ENCODE data around the gene CARMIL1. TPM values are rescaled to one million over a fixed set of nuclear protein-coding genes. Genes with fewer than 3 reads are reported as not detected.

CARMIL1 gene
- total RNA-seq, 4 donors from 2014 or later = 11.8 to 23.2 (median 17.1) TPM

- Histone ChIP-seq H3K27ac (no peak overlapping the region), H3K4me3 (no peak overlapping the region), H3K36me3 (no peaks in the 10 kb centered on the region), H3K9me3 (no peaks in the 10 kb centered on the region), H3K27me3 (no peaks in the 10 kb centered on the region), H3K4me1 (no peaks in the 10 kb centered on the region)
- intact Hi-C loops (cut with DNase I; ENCODE audit: low total_unique reads) = no loop called here
- DNase-seq = no peak
- TF ChIP-seq, protein P1, sequence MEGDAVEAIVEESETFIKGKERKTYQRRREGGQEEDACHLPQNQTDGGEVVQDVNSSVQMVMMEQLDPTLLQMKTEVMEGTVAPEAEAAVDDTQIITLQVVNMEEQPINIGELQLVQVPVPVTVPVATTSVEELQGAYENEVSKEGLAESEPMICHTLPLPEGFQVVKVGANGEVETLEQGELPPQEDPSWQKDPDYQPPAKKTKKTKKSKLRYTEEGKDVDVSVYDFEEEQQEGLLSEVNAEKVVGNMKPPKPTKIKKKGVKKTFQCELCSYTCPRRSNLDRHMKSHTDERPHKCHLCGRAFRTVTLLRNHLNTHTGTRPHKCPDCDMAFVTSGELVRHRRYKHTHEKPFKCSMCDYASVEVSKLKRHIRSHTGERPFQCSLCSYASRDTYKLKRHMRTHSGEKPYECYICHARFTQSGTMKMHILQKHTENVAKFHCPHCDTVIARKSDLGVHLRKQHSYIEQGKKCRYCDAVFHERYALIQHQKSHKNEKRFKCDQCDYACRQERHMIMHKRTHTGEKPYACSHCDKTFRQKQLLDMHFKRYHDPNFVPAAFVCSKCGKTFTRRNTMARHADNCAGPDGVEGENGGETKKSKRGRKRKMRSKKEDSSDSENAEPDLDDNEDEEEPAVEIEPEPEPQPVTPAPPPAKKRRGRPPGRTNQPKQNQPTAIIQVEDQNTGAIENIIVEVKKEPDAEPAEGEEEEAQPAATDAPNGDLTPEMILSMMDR (IDR thresholded peaks at IDR 0.05) = no peak
- no peak for TF ChIP-seq POLR2A (IDR thresholded peaks at IDR 0.05)
Measured at GRCh38 chr6:25343984-25344383, 64.8 kb downstream of the CARMIL1 start.

- Histone ChIP-seq H3K9me3 (no peaks in the 10 kb centered on the region), H3K4me1 (no peaks in the 10 kb centered on the region), H3K4me3 (no peak overlapping the region), H3K27me3 (no peaks in the 10 kb centered on the region), H3K36me3 (no peaks in the 10 kb centered on the region), H3K27ac (no peak overlapping the region)
- intact Hi-C loops (cut with DNase I; ENCODE audit: low total_unique reads) = no loop called here
- DNase-seq = no peak
- TF ChIP-seq, protein P1 (IDR thresholded peaks at IDR 0.05) = no peak
- TF ChIP-seq POLR2A (IDR thresholded peaks at IDR 0.05) = no peak
Measured at GRCh38 chr6:25344827-25345226, 65.7 kb downstream of the CARMIL1 start.

DNA sequence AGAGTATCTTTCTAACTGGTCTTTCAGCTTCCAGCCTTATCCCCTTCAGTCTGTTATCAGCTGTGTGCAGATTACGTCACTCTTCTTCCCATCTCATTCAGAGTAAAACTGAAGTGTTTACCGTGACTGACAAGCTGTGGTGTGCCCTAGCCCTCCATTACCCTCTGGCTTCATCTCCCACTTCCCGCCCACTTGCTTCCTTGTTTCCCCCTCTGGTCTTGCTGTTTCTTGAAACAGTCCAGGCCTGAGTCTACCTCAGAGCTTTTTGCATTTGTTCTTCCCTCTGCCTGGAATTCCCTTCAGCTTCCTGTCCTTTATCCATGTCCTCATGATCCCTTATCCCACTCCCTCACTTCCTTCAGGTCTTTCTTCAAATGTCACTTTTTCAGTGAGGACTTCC, 66.9 kb downstream of the CARMIL1 start:
- intact Hi-C loops (cut with DNase I; ENCODE audit: low total_unique reads) = no loop called here
- no peak for TF ChIP-seq POLR2A (IDR thresholded peaks at IDR 0.05)
- TF ChIP-seq, protein P1 (IDR thresholded peaks at IDR 0.05) = no peak
- Histone ChIP-seq H3K4me1 (no peaks in the 10 kb centered on the region), H3K36me3 (no peaks in the 10 kb centered on the region), H3K9me3 (no peaks in the 10 kb centered on the region), H3K27ac (no peak overlapping the region), H3K27me3 (no peaks in the 10 kb centered on the region), H3K4me3 (no peak overlapping the region)
- DNase-seq = no peak

DNA sequence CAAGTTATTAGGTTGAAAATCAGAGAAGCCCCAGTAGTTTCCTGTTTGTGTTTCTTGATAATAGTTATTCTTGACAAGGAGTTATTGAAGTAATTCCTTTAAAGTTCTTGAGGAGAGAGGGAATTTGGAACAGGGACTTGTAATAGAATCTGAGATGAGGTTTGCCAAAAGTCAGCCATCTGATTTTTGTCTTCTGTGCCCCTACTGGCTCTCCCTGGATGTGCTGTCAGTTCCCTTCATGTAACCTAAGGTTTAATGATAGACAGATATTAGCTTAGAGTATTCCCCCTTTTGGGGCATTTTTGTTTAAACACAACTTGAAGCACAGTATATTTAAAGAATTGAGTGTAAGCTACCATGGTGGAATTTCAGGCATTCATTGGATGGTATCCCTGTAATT, 71.4 kb downstream of the CARMIL1 start:
- no peak overlapping the region for H3K4me3 ChIP-seq

DNA sequence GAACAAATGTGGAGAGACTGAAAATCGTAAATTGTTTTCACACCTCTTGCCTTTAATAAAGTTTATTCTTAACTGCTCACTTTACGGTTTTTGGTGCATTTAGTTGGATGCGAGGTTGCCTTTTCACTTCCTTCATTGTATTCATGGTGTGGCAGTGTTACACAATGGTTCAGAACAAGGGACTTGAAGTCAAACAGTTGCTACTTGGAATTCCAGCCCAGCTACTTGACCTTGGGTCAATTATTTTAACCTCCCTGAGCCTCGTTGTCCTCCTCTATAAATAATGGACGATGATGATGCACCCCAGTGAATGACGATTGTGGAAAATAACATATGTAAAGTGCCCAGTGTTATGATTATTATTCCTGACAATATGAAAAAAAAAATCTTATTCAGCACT, 72.3 kb downstream of the CARMIL1 start:
- intact Hi-C loops (cut with DNase I; ENCODE audit: low total_unique reads) = no loop called here
- TF ChIP-seq, protein P1 (IDR thresholded peaks at IDR 0.05) = no peak
- no peak for TF ChIP-seq POLR2A (IDR thresholded peaks at IDR 0.05)
- no peaks in the 10 kb centered on the region for H3K27me3 ChIP-seq
- no peaks in the 10 kb centered on the region for H3K36me3 ChIP-seq
- H3K4me3 ChIP-seq = no peak overlapping the region
- no peak for DNase-seq
- no peak overlapping the region for H3K27ac ChIP-seq
- H3K4me1 ChIP-seq = no peaks in the 10 kb centered on the region
- no peaks in the 10 kb centered on the region for H3K9me3 ChIP-seq

More for the DNA sequence above, 71.4 kb downstream of the CARMIL1 start:
- no peaks in the 10 kb centered on the region for H3K9me3 ChIP-seq
- intact Hi-C loops (cut with DNase I; ENCODE audit: low total_unique reads) = no loop called here
- H3K4me1 ChIP-seq = no peaks in the 10 kb centered on the region
- no peak for DNase-seq
- no peak for TF ChIP-seq POLR2A (IDR thresholded peaks at IDR 0.05)
- TF ChIP-seq, protein P1 (IDR thresholded peaks at IDR 0.05) = no peak
- no peaks in the 10 kb centered on the region for H3K36me3 ChIP-seq
- H3K27me3 ChIP-seq = no peaks in the 10 kb centered on the region
- no peak overlapping the region for H3K27ac ChIP-seq
